ACHN (cell line): ENCODE data around the gene MRPL39.

ENCODE experiments used
- DNase-seq: peaks from one replicate; pipeline ENCODE4 v3.0.0-alpha.2; 2015
- in situ Hi-C: cut with HindIII; loops from 2 replicates; pipeline ENCODE4 v1.10.0; 2017; ENCODE audit warnings: low sequenced_read_pairs, low pct_ligation_motif_present, low pct_unique_long_range_greater_than_20kb

Gene MRPL39

DNA sequence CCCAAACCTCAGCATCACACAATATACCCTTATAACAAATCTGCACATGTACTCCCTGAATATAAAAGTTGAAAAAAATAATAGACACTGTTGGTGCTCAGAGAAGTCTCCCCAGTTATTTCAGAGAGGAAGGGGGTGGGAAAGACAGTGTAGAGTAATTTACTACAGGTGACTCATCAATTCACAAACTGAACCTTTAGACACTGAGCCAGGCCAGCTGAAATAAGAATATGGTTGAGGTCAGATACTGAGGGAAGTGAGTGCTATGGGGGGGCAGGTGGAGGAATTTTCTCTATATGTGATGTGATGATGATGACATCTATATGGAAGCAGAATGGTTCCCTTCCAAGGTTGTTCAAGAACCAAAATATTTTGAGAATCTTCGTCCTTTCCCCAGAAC lies 50.1 kb downstream of the MRPL39 start:
- in situ Hi-C loops = no loop called here
- no peak for DNase-seq

- in situ Hi-C loops = no loop called here
- no peak for DNase-seq
These were observed 51.2 kb downstream of the MRPL39 start for GRCh38 chr21:25556091-25556490.

- in situ Hi-C loops = no loop called here
These were observed 51.8 kb downstream of the MRPL39 start for GRCh38 chr21:25555492-25555891.

GRCh38 chr21:25552856-25553255 lies 54.4 kb downstream of the MRPL39 start:
- DNase-seq = no peak
- in situ Hi-C loops = no loop called here

More at GRCh38 chr21:25555492-25555891, 51.8 kb downstream of the MRPL39 start:
- no peak for DNase-seq

DNA sequence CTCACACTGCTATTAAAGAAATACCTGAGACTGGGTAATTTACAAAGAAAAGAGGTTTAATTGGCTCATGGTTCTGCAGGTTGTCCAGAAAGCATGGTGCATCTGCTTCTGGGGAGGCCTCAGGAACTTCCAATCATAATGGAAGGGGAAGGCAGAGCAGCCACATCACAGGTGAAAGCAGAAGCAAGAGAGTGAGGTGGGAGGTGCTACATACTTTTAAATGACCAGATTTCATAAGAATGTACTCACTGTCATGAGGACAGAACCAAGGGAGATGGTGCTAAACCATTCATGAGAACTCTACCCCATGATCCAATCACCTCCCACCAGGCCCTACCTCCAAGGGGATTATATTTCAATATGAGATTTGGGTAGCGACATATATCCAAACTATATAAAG lies 55.7 kb downstream of the MRPL39 start:
- in situ Hi-C loops = no loop called here
- no peak for DNase-seq

DNA sequence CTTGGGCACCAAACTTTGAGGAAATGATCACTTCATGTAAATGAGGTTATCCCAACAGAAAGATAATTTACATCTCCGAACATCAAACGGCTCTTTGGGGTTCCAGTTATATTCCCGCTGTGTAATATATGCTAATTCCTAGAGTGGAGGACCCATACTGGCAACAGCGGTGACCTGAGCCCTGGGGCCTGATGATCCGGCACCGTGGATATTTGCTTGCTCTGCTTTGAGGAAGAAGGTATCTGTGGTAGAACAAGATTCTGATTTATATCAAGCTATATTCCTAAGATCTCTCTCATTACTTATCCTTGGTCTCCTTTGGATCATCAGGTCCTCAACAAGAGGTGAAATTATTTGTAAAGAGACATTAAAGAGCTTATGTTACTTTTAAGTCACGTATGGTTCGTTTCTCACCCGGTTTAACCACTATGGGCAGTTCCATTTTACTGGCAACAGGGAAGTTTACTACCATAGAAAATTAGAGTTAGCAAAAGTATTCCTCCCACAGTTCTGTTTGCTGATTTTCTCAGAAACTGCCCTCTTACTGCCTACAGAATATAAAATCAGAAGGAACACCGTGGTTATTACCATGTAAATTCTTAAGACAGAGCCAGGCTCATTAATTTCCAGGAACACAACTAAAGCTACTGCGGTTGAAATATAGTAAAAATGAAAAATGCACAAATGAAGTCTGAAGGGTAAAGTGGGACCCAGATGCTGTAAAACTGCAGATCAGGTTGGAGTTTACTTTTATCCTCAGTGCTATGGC lies 56.7 kb downstream of the MRPL39 start:
- DNase-seq = no peak
- in situ Hi-C loops = no loop called here

DNA sequence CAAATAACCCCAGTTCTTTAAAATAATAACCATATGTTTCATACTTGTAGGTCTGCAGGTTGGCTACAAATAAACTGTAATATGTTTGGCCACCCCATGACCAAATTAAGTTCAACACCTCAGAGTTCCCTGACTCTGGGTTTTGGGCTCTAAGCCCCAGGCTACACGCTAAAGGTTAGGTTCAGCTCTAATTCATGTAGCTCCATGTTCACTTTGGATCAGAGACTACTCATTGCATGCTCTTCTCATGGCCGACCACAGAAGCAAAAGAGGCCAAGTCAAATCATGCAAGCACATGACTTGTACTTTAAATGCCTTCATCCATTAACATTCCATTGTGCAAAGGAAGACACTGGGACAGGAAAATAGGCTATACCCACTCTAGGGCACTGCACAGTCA lies 66.2 kb downstream of the MRPL39 start:
- in situ Hi-C loops = no loop called here
- DNase-seq = no peak

DNA sequence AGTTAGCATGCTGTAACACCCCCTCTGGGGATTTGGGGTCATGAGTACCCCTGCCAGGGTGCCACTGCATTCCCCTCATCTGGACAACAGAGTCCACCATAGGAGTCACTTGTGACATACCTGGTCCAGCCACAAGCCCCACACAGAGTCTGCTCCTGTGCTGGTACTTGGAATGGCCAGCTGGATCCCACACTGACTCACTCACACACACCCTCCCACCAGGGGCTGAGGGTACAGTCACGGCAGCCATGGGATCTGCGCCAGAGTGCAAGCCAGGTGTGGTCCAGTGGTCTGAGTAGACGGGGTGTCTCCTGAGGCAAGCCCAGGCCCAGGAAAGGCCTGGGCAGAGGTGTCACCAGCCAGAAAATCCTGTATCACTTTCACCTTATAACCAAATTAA lies 67.7 kb downstream of the MRPL39 start:
- in situ Hi-C loops = no loop called here
- no peak for DNase-seq

GRCh38 chr21:25537174-25537573 lies 70.1 kb downstream of the MRPL39 start:
- in situ Hi-C loops = no loop called here
- no peak for DNase-seq

- no peak for DNase-seq
- in situ Hi-C loops = no loop called here
These were observed 70.5 kb downstream of the MRPL39 start for GRCh38 chr21:25536752-25537151.

DNA sequence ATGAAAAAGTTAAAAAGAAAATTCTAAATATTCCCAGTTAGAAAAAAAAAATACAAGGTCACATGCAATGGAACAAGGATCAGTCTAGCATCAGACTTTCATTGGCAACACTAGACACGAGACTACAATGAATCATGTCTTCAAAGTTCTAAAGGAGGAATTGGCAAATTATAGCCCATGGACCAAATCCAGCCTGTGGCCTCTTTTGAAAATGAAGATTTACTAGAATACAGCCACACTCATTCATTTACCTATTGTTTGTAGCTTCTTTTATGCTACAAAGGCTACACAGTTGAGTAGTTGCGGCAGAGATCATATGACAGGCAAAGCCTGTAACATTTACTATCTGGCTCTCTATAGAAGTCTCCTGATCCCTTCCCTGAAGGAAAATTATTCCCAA lies 71.4 kb downstream of the MRPL39 start:
- in situ Hi-C loops = no loop called here
- no peak for DNase-seq
